HEK293T (cell line): ENCODE results near the gene SIX3.

Experiments
- ELF4 ChIP-seq: fragments of 450-650 bp; IDR thresholded peaks from 2 replicates; pipeline ENCODE4 v1.6.1; 2017; ENCODE audit warnings: antibody characterized with exemption
- FOXA1 ChIP-seq: fragments of 450-650 bp; IDR thresholded peaks from 2 replicates; pipeline ENCODE4 v1.6.1; 2016; ENCODE audit warnings: mild to moderate bottlenecking
- FOXK2 ChIP-seq: fragments of 450-650 bp; IDR thresholded peaks from 2 replicates; pipeline ENCODE4 v1.6.1; 2016; ENCODE audit warnings: mild to moderate bottlenecking
- L3MBTL2 ChIP-seq: fragments of 450-650 bp; conservative IDR thresholded peaks from 2 replicates; pipeline ENCODE4 v1.6.1; 2016; ENCODE audit warnings: mild to moderate bottlenecking
- LEF1 ChIP-seq: fragments of 450-650 bp; IDR thresholded peaks from 2 replicates; pipeline ENCODE4 v1.6.1; 2017; ENCODE audit warnings: mild to moderate bottlenecking, borderline replicate concordance
- PKNOX1 ChIP-seq: fragments of 450-650 bp; IDR thresholded peaks from 2 replicates; pipeline ENCODE4 v1.6.1; 2016
- SUZ12 ChIP-seq: fragments of 450-650 bp; IDR thresholded peaks from 2 replicates; pipeline ENCODE4 v1.6.1; 2016; ENCODE audit warnings: mild to moderate bottlenecking
- ZNF384 ChIP-seq: fragments of 450-650 bp; IDR thresholded peaks from 2 replicates; pipeline ENCODE4 v1.6.1; 2016

DNA sequence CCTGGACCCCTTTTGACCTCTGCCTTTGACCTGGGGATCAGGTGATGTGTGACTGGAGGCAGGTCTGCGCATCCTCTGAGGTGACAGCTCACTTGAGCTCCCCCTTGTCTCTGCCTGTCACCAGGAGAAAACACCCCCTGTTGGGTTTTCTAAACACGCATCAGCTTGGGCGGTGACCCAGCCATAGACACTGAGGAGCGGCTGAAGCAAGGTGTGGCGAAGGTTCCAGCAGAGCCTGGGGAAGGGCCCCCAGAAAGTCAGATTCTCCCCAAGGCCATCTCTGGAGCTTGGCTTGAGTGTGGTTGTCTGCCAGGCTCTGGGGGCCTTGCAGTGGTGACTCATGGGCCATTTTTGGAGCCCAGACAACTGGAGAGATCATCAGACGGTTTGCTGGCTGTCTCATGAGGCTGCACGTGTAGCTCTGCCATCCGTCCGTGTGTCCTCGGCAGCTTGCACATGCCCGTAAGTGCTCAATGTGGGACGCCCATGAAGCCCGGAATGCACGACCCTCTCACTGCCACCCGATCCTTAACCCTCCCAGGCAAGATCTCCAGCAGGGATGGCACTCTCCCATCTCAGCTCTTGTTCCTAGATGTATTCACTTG lies 29.4 kb downstream of the SIX3 start:
- TF ChIP-seq ELF4 (no peak), FOXA1 (no peak), L3MBTL2 (no peak), PKNOX1 (no peak), ZNF384 (no peak), SUZ12 (no peak), LEF1 (no peak), FOXK2 (no peak)
